Choroid plexus epithelial cell (primary cell): ENCODE results near the gene UNKL.

Experiments
- DNase-seq: peaks from one replicate; pipeline ENCODE4 v3.0.0-alpha.2; 2010; ENCODE audit warnings: low read depth
- H3K4me3 ChIP-seq: 2 replicates; pipeline ENCODE4 v1.5.1; 2011; ENCODE audit warnings: low read depth, mild to moderate bottlenecking, control low read depth, low read length, moderate library complexity
- TF ChIP-seq, protein P1 (sequence below): conservative IDR thresholded peaks from 2 replicates; pipeline ENCODE4 v1.5.1; 2011; ENCODE audit warnings: low read depth, mild to moderate bottlenecking, control low read depth, inconsistent platforms, low read length, moderate library complexity

UNKL gene, protein sequence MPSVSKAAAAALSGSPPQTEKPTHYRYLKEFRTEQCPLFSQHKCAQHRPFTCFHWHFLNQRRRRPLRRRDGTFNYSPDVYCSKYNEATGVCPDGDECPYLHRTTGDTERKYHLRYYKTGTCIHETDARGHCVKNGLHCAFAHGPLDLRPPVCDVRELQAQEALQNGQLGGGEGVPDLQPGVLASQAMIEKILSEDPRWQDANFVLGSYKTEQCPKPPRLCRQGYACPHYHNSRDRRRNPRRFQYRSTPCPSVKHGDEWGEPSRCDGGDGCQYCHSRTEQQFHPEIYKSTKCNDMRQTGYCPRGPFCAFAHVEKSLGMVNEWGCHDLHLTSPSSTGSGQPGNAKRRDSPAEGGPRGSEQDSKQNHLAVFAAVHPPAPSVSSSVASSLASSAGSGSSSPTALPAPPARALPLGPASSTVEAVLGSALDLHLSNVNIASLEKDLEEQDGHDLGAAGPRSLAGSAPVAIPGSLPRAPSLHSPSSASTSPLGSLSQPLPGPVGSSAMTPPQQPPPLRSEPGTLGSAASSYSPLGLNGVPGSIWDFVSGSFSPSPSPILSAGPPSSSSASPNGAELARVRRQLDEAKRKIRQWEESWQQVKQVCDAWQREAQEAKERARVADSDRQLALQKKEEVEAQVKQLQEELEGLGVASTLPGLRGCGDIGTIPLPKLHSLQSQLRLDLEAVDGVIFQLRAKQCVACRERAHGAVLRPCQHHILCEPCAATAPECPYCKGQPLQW

DNA sequence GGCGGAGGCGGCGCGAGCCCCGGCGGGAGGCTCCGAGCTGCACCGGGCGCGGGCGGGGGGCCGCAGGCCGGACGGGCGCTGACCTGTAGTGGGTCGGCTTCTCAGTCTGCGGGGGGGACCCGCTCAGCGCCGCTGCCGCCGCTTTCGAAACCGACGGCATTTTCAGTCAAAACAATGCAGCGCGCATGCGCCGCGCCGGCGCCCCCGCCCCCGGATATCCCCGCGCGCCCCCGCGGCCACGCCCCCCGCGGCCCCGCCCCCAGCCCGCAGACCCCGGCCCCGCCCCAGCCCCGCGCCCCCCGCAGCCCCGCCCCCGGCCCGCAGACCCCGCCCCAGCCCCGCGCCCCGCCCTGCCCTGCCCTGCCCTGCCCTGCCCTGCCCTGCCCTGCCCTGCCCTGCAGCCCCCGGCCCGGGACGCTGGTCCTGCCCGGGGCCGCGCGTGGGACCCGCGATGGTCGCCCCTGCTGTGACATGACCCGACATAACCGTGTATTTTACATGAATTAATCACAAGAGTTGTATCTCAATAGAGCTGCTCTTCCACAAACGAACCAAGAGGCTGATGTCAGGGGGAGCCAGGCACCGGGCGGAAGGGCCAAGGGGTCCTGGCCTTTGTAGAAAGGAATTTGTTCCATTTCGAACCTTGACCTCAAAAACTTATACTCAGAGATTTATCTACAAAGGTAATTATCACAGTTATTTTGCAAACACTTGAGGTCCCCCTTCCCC is at the start of gene UNKL:
TSS of gene UNKL (minus strand) at position 173 of the 729 bp plus-strand sequence. CDS start at position 160, 13 bp downstream.
- peak within 1 kb of the TSS; percentile 83 for H3K4me3 ChIP-seq
- TF ChIP-seq, protein P1, sequence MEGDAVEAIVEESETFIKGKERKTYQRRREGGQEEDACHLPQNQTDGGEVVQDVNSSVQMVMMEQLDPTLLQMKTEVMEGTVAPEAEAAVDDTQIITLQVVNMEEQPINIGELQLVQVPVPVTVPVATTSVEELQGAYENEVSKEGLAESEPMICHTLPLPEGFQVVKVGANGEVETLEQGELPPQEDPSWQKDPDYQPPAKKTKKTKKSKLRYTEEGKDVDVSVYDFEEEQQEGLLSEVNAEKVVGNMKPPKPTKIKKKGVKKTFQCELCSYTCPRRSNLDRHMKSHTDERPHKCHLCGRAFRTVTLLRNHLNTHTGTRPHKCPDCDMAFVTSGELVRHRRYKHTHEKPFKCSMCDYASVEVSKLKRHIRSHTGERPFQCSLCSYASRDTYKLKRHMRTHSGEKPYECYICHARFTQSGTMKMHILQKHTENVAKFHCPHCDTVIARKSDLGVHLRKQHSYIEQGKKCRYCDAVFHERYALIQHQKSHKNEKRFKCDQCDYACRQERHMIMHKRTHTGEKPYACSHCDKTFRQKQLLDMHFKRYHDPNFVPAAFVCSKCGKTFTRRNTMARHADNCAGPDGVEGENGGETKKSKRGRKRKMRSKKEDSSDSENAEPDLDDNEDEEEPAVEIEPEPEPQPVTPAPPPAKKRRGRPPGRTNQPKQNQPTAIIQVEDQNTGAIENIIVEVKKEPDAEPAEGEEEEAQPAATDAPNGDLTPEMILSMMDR = no peak
- peak; percentile 59 for DNase-seq

DNA sequence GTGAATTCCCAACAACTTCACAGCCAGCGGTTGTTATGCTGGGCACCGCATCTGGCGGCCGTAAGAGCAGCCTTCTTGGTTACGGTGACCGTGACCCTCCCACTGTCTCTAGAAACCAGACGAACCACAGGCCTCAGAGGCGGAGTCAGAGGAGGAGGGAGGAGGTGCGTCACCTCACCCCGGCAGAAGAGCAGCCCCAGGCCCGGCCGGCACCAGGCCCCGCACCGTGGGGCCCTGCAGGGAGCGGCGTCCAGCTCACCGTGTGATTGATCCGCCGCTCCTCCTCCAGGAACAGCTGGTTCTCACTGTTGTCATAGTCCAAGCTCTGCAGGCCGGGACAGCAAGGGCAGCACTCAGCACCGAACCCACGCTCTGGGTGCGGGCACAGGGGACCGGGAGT is 46.6 kb upstream of the UNKL start:
- TF ChIP-seq, protein P1 = no peak
- no peak for DNase-seq
- no peak overlapping the region for H3K4me3 ChIP-seq

DNA sequence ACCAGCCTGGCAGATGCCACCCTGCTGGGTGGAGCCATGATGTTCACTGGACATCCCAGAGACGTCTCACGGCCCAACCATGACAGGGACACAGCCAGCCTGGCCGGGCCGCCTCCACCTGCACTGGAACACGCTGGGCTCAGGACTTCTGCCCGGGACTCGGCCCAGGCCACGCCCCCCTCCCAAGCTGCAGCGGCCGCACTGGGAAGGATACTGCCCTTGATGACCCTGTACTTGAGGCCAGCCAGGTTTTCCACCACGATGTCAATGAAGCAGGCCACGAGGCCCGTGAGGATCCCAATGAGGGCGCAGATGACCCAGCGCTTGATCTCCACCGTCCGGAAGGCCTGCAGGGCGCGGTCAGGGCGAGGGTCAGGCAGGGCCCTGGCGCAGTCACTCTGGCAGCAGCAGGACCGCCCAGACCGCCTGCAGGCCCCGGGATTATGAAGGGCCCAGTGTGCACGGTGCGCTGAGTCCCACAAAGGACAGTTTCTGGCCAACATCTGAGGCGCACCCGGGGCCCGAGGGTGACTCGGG is 46.2 kb upstream of the UNKL start:
- DNase-seq = no peak
- H3K4me3 ChIP-seq = no peak overlapping the region
- TF ChIP-seq, protein P1 = no peak

DNA sequence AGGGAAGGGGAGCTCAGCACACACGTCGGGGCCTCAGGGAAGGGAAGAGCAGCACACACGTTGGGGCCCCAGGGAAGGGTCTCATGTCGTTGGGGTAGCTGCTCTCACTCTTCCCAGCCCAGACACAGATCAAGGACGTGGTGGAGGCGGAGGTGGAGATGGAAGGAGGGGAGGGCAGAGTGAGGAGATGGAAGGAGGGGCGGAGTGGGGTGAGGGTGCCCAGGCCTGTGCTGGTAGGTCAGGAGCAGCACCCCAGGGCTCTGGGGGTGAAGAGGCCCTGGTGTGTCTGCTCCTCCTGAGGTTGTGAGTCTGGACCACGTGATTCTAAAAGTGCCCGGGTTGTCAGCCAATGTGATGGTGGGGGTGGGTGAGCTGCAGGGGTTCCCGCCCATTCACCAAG is 45.5 kb upstream of the UNKL start:
- H3K4me3 ChIP-seq = no peak overlapping the region
- TF ChIP-seq, protein P1 = no peak

DNA sequence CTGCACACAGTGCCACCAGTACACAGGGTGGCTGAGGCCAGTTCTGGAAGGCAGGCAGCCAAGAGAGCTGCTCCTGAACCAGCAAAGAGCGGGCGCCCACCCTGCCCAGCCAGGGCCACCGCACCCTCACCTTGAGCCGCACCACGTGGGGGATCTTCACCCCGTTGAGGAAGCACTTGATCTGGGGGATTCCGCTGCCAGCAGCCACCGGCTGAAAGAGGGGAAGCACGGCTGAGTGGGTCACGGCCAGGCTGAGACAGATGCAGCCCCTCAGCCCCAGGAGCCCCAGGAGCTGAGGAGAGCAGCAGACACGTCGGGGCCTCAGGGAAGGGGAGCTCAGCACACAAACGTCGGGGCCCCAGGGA is 44.5 kb upstream of the UNKL start:
- DNase-seq = no peak
- no peak overlapping the region for H3K4me3 ChIP-seq
- TF ChIP-seq, protein P1 = no peak

More for the DNA sequence above, 45.5 kb upstream of the UNKL start:
- DNase-seq = no peak

DNA sequence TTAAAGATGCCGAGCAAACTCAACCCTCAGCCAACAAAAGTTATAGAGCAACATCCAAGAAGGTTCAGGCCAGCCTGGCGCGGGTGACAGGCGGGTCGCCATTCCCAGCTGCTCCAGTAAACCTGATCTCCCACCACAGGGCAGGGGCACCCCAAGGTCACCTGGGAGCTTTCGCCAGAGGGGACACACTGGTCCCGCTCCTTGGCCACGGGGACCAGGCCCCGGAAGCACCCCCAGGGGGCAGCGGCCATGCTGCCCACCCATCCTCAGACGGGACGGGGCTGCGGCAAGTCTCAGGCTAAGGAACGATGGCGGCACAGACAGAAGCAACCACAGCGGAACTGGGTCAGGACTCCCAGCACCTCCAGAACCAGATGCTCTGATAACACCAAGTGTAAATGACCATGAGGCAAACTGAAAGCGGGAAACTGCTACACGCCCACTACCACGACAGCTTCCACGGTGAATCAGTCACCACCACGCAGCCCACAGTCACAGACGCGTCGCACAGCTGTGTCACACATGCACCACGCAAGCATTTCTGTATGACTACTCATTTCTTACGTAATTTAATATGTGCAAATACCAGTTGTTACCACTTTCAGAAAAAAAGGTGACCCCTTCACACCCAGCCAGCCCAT is 44.0 kb upstream of the UNKL start:
- H3K4me3 ChIP-seq = no peak overlapping the region
- TF ChIP-seq, protein P1 = no peak
- no peak for DNase-seq
